SIG-M5 treated with dmso at 0.1 percent for 504 hours (cell line): ENCODE data around the gene RIPK3.

ENCODE experiments used
- DNase-seq: peaks from one replicate; lab custom pipeline; 2025; ENCODE audit not compliant: unreplicated experiment; lab: John Stamatoyannopoulos, UW

RIPK3 gene

GRCh38 chr14:24307575-24308341 lies 32.0 kb downstream of the RIPK3 start, which contains the start of gene CIDEB:
Gene CIDEB, minus strand, starts transcription at chr14:24307977. Its CDS starts 119 bp downstream, at chr14:24307858.
- peak; percentile 66 for DNase-seq

- DNase-seq, result no peak
Observed at GRCh38 chr14:24307156-24307574, 32.6 kb downstream of the RIPK3 start.

GRCh38 chr14:24304019-24304387 lies 35.8 kb downstream of the RIPK3 start:
- no peak for DNase-seq

GRCh38 chr14:24300326-24300980 lies 39.3 kb downstream of the RIPK3 start:
- no peak for DNase-seq

GRCh38 chr14:24299255-24300191 lies 40.3 kb downstream of the RIPK3 start, which contains the start of the genes DHRS1 and NOP9:
Gene DHRS1, minus strand, starts transcription at chr14:24299780. Its CDS starts 674 bp downstream, at chr14:24299106.
Gene NOP9, plus strand, starts transcription at chr14:24299850. Its CDS starts 105 bp downstream, at chr14:24299955.
- peak; percentile 87 for DNase-seq

- peak; percentile 26 for DNase-seq
Observed at GRCh38 chr14:24298892-24299254, 40.9 kb downstream of the RIPK3 start.

GRCh38 chr14:24297190-24297964 lies 42.4 kb downstream of the RIPK3 start:
- DNase-seq, result peak; percentile 37

GRCh38 chr14:24296341-24297157 lies 43.2 kb downstream of the RIPK3 start:
- DNase-seq, result peak; percentile 75

- no peak for DNase-seq
Observed at GRCh38 chr14:24293525-24293924, 46.3 kb downstream of the RIPK3 start.

GRCh38 chr14:24292118-24292807 lies 47.5 kb downstream of the RIPK3 start:
- no peak for DNase-seq

GRCh38 chr14:24291446-24292117 lies 48.2 kb downstream of the RIPK3 start:
- no peak for DNase-seq

GRCh38 chr14:24290746-24291145 lies 49.0 kb downstream of the RIPK3 start:
- DNase-seq, result no peak

GRCh38 chr14:24289649-24290280 lies 50.0 kb downstream of the RIPK3 start:
- DNase-seq, result no peak

GRCh38 chr14:24286996-24287395 lies 52.8 kb downstream of the RIPK3 start:
- no peak for DNase-seq
